Testis (tissue), 2 donors: ENCODE measurements around the gene KRTAP10-8.
"Not testable (repeated sequence)": the region's sequence is repeated elsewhere in the genome, so short reads cannot be mapped to it uniquely, and the experiment has no call there.

ENCODE experiments used
- POLR2A ChIP-seq: fragments of 450-650 bp; IDR thresholded peaks from one replicate; pipeline ENCODE4 v1.6.1; 2017; ENCODE audit warnings: antibody characterized with exemption, mild to moderate bottlenecking, moderate library complexity
- TF ChIP-seq, protein P1 (sequence below), 3 experiments: fragments of 450-650 bp in 2 of 3; fragments of 200-600 bp in 1 of 3; sonication (generic) in 1 of 3; IDR thresholded peaks; one replicate each; pipeline ENCODE4 v1.5.1; 2016 to 2019; ENCODE audit warnings: antibody characterized with exemption in 3 of 3, mild to moderate bottlenecking in 2 of 3, moderate library complexity in 1 of 3

DNA sequence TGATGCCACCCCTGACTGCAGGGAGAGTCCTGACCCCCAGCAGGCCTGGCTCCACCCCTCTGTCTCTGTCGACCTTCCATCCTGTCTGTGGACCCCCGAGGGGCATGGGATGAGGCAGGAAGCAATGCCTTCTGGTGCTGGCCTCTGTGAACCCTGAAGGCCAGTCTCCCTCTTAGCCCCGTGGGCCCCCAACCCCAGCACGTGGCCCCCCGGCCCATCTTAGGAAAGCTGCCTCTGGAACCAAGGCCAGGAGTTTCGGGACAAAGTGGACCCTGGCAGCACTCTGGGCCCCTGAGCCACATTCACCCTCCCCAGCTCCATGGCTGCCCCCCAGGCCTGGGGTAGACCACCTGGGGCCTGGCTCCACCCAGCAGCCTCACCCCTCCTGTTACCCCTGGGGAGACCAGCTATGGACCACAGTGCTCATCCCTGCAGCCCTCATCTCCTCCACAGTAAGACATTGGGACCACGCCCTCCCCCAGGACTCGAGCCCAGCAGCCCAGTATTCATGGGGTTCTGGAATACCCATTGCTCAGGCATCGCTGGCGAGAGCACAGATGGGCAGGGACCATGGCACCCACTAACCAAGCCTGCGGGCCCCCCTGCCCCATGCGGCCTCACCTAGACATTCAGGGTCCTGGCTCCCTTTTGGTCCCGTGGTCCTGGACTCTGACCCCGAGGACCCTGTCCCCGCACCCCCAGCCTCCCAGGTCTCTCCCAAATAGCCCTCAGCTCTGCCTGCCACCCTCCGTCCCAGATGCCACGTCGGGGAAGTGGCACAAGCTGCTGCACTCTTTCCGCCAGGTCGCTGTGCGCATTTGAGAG lies 26.8 kb downstream of the KRTAP10-8 start:
- TF ChIP-seq, protein P1, sequence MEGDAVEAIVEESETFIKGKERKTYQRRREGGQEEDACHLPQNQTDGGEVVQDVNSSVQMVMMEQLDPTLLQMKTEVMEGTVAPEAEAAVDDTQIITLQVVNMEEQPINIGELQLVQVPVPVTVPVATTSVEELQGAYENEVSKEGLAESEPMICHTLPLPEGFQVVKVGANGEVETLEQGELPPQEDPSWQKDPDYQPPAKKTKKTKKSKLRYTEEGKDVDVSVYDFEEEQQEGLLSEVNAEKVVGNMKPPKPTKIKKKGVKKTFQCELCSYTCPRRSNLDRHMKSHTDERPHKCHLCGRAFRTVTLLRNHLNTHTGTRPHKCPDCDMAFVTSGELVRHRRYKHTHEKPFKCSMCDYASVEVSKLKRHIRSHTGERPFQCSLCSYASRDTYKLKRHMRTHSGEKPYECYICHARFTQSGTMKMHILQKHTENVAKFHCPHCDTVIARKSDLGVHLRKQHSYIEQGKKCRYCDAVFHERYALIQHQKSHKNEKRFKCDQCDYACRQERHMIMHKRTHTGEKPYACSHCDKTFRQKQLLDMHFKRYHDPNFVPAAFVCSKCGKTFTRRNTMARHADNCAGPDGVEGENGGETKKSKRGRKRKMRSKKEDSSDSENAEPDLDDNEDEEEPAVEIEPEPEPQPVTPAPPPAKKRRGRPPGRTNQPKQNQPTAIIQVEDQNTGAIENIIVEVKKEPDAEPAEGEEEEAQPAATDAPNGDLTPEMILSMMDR (IDR thresholded peaks at IDR 0.05): not testable (repeated sequence)
- TF ChIP-seq POLR2A: not testable (repeated sequence)
